ENCODE measurements around the gene HSD17B2.
"Not testable (repeated sequence)": the region's sequence is repeated elsewhere in the genome, so short reads cannot be mapped to it uniquely, and the experiment has no call there.

HSD17B2 gene

GRCh38 chr16:82083710-82084353 is 48.8 kb downstream of the HSD17B2 start:
- no peak for DNase-seq

GRCh38 chr16:82085011-82085779 is 50.1 kb downstream of the HSD17B2 start:
- DNase-seq, result no peak

- no peak for DNase-seq
Measured at GRCh38 chr16:82088483-82088882, 53.4 kb downstream of the HSD17B2 start.

GRCh38 chr16:82091241-82091640 is 56.2 kb downstream of the HSD17B2 start:
- no peak for DNase-seq

- no peak for DNase-seq
Measured at GRCh38 chr16:82092711-82093110, 57.7 kb downstream of the HSD17B2 start.

- DNase-seq, result no peak
Measured at GRCh38 chr16:82093666-82094300, 58.7 kb downstream of the HSD17B2 start.

- no peak for DNase-seq
Measured at GRCh38 chr16:82094942-82095540, 60.0 kb downstream of the HSD17B2 start.

- no peak for DNase-seq
Measured at GRCh38 chr16:82096641-82097040, 61.6 kb downstream of the HSD17B2 start.

- DNase-seq, result no peak
Measured at GRCh38 chr16:82105107-82105506, 70.1 kb downstream of the HSD17B2 start.

- no peak for DNase-seq
Measured at GRCh38 chr16:82108100-82108499, 73.0 kb downstream of the HSD17B2 start.

GRCh38 chr16:82108774-82109173 is 73.7 kb downstream of the HSD17B2 start:
- DNase-seq, result no peak

GRCh38 chr16:82109266-82109665 is 74.2 kb downstream of the HSD17B2 start:
- not testable (repeated sequence) for DNase-seq

GRCh38 chr16:82111944-82112343 is 76.9 kb downstream of the HSD17B2 start:
- DNase-seq, result no peak

GRCh38 chr16:82113741-82114140 is 78.7 kb downstream of the HSD17B2 start:
- DNase-seq, result no peak

- no peak for DNase-seq
Measured at GRCh38 chr16:82116535-82116934, 81.5 kb downstream of the HSD17B2 start.

- DNase-seq, result no peak
Measured at GRCh38 chr16:82118749-82119148, 83.7 kb downstream of the HSD17B2 start.

- no peak for DNase-seq
Measured at GRCh38 chr16:82119405-82119804, 84.4 kb downstream of the HSD17B2 start.

- DNase-seq, result no peak
Measured at GRCh38 chr16:82124651-82125050, 89.6 kb downstream of the HSD17B2 start.

- no peak for DNase-seq
Measured at GRCh38 chr16:82129881-82130280, 94.8 kb downstream of the HSD17B2 start.

GRCh38 chr16:82133798-82134197 is 98.7 kb downstream of the HSD17B2 start:
- DNase-seq, result peak; percentile 30

- DNase-seq, result no peak
Measured at GRCh38 chr16:82134846-82135245, 99.8 kb downstream of the HSD17B2 start.

GRCh38 chr16:82135844-82136243 is 100.8 kb downstream of the HSD17B2 start:
- DNase-seq, result no peak

- no peak for DNase-seq
Measured at GRCh38 chr16:82136956-82137821, 102.1 kb downstream of the HSD17B2 start.
